ENCODE results near the gene VAV2.

Gene VAV2

GRCh38 chr9:133978226-133978898, 13.8 kb downstream of the VAV2 start:
- TF ChIP-seq TSHZ2 (CRISPR knock-in tag; IDR thresholded peaks at IDR 0.05) (no peak), CSDC2 (CRISPR knock-in tag; IDR thresholded peaks at IDR 0.05) (no peak), GLIS3 (CRISPR knock-in tag; IDR thresholded peaks at IDR 0.05) (no peak), SNAI2 (CRISPR knock-in tag; IDR thresholded peaks at IDR 0.05) (no peak), TCF4 (CRISPR knock-in tag; IDR thresholded peaks at IDR 0.05; ENCODE audit: borderline replicate concordance) (no peak), OSR1 (CRISPR knock-in tag; IDR thresholded peaks at IDR 0.05) (no peak), RARB (CRISPR knock-in tag; IDR thresholded peaks at IDR 0.05) (no peak), BACH2 (CRISPR knock-in tag; IDR thresholded peaks at IDR 0.05; ENCODE audit: borderline replicate concordance) (no peak), ZNF565 (CRISPR knock-in tag; conservative IDR thresholded peaks at IDR 0.05; ENCODE audit: low read depth) (no peak), ZFP30 (CRISPR knock-in tag; IDR thresholded peaks at IDR 0.05) (no peak), ZC3H10 (CRISPR knock-in tag; IDR thresholded peaks at IDR 0.05) (no peak), ARNTL (CRISPR knock-in tag; IDR thresholded peaks at IDR 0.05; ENCODE audit: borderline replicate concordance, low read depth) (no peak)
- TF ChIP-seq, protein P1, sequence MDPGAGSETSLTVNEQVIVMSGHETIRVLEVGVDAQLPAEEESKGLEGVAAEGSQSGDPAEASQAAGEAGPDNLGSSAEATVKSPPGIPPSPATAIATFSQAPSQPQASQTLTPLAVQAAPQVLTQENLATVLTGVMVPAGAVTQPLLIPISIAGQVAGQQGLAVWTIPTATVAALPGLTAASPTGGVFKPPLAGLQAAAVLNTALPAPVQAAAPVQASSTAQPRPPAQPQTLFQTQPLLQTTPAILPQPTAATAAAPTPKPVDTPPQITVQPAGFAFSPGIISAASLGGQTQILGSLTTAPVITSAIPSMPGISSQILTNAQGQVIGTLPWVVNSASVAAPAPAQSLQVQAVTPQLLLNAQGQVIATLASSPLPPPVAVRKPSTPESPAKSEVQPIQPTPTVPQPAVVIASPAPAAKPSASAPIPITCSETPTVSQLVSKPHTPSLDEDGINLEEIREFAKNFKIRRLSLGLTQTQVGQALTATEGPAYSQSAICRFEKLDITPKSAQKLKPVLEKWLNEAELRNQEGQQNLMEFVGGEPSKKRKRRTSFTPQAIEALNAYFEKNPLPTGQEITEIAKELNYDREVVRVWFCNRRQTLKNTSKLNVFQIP (CRISPR knock-in tag; IDR thresholded peaks at IDR 0.05; ENCODE audit: borderline replicate concordance, low read depth): no peak
- ATAC-seq: no peak

GRCh38 chr9:133977421-133978201, 14.5 kb downstream of the VAV2 start:
- TF ChIP-seq GLIS3 (CRISPR knock-in tag; IDR thresholded peaks at IDR 0.05): no peak
- TF ChIP-seq ARNTL (CRISPR knock-in tag; IDR thresholded peaks at IDR 0.05; ENCODE audit: borderline replicate concordance, low read depth): no peak
- TF ChIP-seq CREB5 (CRISPR knock-in tag; IDR thresholded peaks at IDR 0.05; ENCODE audit: low read depth): no peak
- TF ChIP-seq ZNF8 (CRISPR knock-in tag; IDR thresholded peaks at IDR 0.05): no peak
- no peak for TF ChIP-seq ISL1 (CRISPR knock-in tag; IDR thresholded peaks at IDR 0.05)
- TF ChIP-seq SNAI2 (CRISPR knock-in tag; IDR thresholded peaks at IDR 0.05): no peak
- TF ChIP-seq OSR1 (CRISPR knock-in tag; IDR thresholded peaks at IDR 0.05): no peak
- no peak for TF ChIP-seq CSRNP3 (CRISPR knock-in tag; IDR thresholded peaks at IDR 0.05)
- no peak for TF ChIP-seq CSDC2 (CRISPR knock-in tag; IDR thresholded peaks at IDR 0.05)
- TF ChIP-seq, protein P1 (CRISPR knock-in tag; IDR thresholded peaks at IDR 0.05; ENCODE audit: borderline replicate concordance, low read depth): no peak
- no peak for TF ChIP-seq ZFP3 (CRISPR knock-in tag; IDR thresholded peaks at IDR 0.05)
- no peak for TF ChIP-seq BACH2 (CRISPR knock-in tag; IDR thresholded peaks at IDR 0.05; ENCODE audit: borderline replicate concordance)
- TF ChIP-seq ZNF565 (CRISPR knock-in tag; conservative IDR thresholded peaks at IDR 0.05; ENCODE audit: low read depth): no peak
- TF ChIP-seq TCF4 (CRISPR knock-in tag; IDR thresholded peaks at IDR 0.05; ENCODE audit: borderline replicate concordance): no peak
- TF ChIP-seq ZC3H10 (CRISPR knock-in tag; IDR thresholded peaks at IDR 0.05): no peak
- TF ChIP-seq, protein P2, sequence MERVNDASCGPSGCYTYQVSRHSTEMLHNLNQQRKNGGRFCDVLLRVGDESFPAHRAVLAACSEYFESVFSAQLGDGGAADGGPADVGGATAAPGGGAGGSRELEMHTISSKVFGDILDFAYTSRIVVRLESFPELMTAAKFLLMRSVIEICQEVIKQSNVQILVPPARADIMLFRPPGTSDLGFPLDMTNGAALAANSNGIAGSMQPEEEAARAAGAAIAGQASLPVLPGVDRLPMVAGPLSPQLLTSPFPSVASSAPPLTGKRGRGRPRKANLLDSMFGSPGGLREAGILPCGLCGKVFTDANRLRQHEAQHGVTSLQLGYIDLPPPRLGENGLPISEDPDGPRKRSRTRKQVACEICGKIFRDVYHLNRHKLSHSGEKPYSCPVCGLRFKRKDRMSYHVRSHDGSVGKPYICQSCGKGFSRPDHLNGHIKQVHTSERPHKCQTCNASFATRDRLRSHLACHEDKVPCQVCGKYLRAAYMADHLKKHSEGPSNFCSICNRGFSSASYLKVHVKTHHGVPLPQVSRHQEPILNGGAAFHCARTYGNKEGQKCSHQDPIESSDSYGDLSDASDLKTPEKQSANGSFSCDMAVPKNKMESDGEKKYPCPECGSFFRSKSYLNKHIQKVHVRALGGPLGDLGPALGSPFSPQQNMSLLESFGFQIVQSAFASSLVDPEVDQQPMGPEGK (CRISPR knock-in tag; IDR thresholded peaks at IDR 0.05; ENCODE audit: borderline replicate concordance): no peak
- TF ChIP-seq RARB (CRISPR knock-in tag; IDR thresholded peaks at IDR 0.05): no peak
- TF ChIP-seq TSHZ2 (CRISPR knock-in tag; IDR thresholded peaks at IDR 0.05): no peak
- TF ChIP-seq ZNF70 (CRISPR knock-in tag; IDR thresholded peaks at IDR 0.05): no peak
- ATAC-seq: no peak
